OCI-LY7 (cell line): ENCODE data around the gene ARID5B. TPM values are rescaled to one million over a fixed set of nuclear protein-coding genes. Genes with fewer than 3 reads are reported as not detected.

Source experiments
- BruUV-seq: library from RNA; stranded (reverse); fragments of 400-500 nt; replicated peaks from 2 replicates; lab custom pipeline; 2021; lab: Mats Ljungman, UMichigan
- CTCF ChIA-PET: fragments of 300-600 bp; sonication (Branson Sonifier 250); formaldehyde crosslinking; loops from one replicate; lab custom pipeline; 2022; ENCODE audit warnings: antibody characterized with exemption; ENCODE audit not compliant: unreplicated experiment; lab: Charles Lee
- POLR2A ChIA-PET: fragments of 300-600 bp; sonication (Branson Sonifier 250); formaldehyde crosslinking; loops from one replicate; lab custom pipeline; 2022; ENCODE audit warnings: antibody characterized with exemption; lab: Charles Lee
- DNase-seq: peaks from one replicate; pipeline ENCODE4 v3.0.0-alpha.2; 2015; ENCODE audit warnings: low spot score
- H2AFZ ChIP-seq: fragments of 200-600 bp; sonication (generic), shearing (Covaris generic); 2 replicates; pipeline ENCODE4 v1.6.1; 2014; ENCODE audit warnings: mild to moderate bottlenecking, antibody characterized with exemption, low read length, moderate library complexity
- H3K27ac ChIP-seq: fragments of 200-600 bp; sonication (generic); 2 replicates; pipeline ENCODE4 v1.5.1; 2014; ENCODE audit warnings: mixed run types, low read depth, mild to moderate bottlenecking, moderate library complexity, low read length, inconsistent platforms; ENCODE audit not compliant: poor library complexity, severe bottlenecking
- H3K36me3 ChIP-seq: fragments of 200-600 bp; sonication (generic); 2 replicates; pipeline ENCODE4 v1.6.1; 2014; ENCODE audit warnings: mild to moderate bottlenecking, antibody characterized with exemption, low read length, moderate library complexity, mixed read lengths; ENCODE audit not compliant: insufficient read depth
- H3K4me1 ChIP-seq: fragments of 200-600 bp; sonication (generic); 2 replicates; pipeline ENCODE4 v1.5.1; 2014; ENCODE audit warnings: mild to moderate bottlenecking, low read length; ENCODE audit not compliant: insufficient read depth, poor library complexity, severe bottlenecking
- H3K4me2 ChIP-seq: fragments of 200-600 bp; sonication (generic); 2 replicates; pipeline ENCODE4 v1.6.1; 2014; ENCODE audit warnings: mild to moderate bottlenecking, low read length
- H3K4me3 ChIP-seq: fragments of 200-600 bp; sonication (generic); 2 replicates; pipeline ENCODE4 v1.5.1; 2014; ENCODE audit warnings: mild to moderate bottlenecking, low read depth, low read length; ENCODE audit not compliant: poor library complexity, severe bottlenecking
- H3K79me2 ChIP-seq: fragments of 200-600 bp; sonication (generic); 2 replicates; pipeline ENCODE4 v1.6.1; 2016; ENCODE audit warnings: low read depth, mild to moderate bottlenecking, low read length, moderate library complexity, mixed read lengths; ENCODE audit not compliant: insufficient read depth
- H3K9me2 ChIP-seq: fragments of 200-600 bp; sonication (generic); 2 replicates; pipeline ENCODE4 v1.6.1; 2016; ENCODE audit warnings: mild to moderate bottlenecking, low read length, mixed read lengths; ENCODE audit not compliant: insufficient read depth
- H3K9me3 ChIP-seq: fragments of 200-600 bp; sonication (generic); 2 replicates; pipeline ENCODE4 v1.6.1; 2014; ENCODE audit warnings: mild to moderate bottlenecking, mixed run types, low read length, mixed read lengths
- H4K20me1 ChIP-seq: fragments of 200-600 bp; sonication (generic); 2 replicates; pipeline ENCODE4 v1.6.1; 2014; ENCODE audit warnings: mild to moderate bottlenecking, antibody characterized with exemption, low read length, moderate library complexity, mixed read lengths; ENCODE audit not compliant: insufficient read depth
- CTCF ChIP-seq: fragments of 200-600 bp; sonication (generic); conservative IDR thresholded peaks from 2 replicates; pipeline ENCODE4 v1.5.1; 2014; ENCODE audit warnings: mild to moderate bottlenecking, antibody characterized with exemption, low read length, moderate library complexity, mixed read lengths
- EZH2phosphoT487 ChIP-seq: fragments of 200-600 bp; sonication (generic); IDR thresholded peaks from 2 replicates; pipeline ENCODE4 v1.6.1; 2018; ENCODE audit warnings: low read depth, borderline replicate concordance, mild to moderate bottlenecking, mixed run types, antibody characterized with exemption, low read length, moderate library complexity, mixed read lengths
- intact Hi-C: fragments of 100-400 bp; cut with micrococcal nuclease; formaldehyde crosslinking; loops from one replicate; pipeline ENCODE4 v1.10.0; 2022; ENCODE audit not compliant: unreplicated experiment
- total RNA-seq, 2 experiments: library from RNA; depleted of rRNA in 1 of 2; stranded (reverse); fragments of >200 nt in 1 of 2; shearing (Covaris generic) in 1 of 2; gene quantifications; 2 replicates each; pipeline ENCODE4 v1.2.3, GENCODE V29; 2014 to 2022

Gene ARID5B
- total RNA-seq, 2 experiments from 2014 or later: 38.0 to 56.7 TPM

- no peak overlapping the region; the same call in 1 of the 2 replicates for H2AFZ ChIP-seq
- ChIA-PET POLR2A (interaction anchor here (1.1 to 12.9 kb wide), 17 partner anchors 9 to 96 kb away, joined by 3 to 222 read pairs (median 8); partner anchors contain the start of gene ARID5B), CTCF (interaction anchor here (0.8 kb wide), 1 partner anchor 32 kb away, joined by 3 read pairs; no protein-coding TSS in a partner anchor)
- H3K9me3 ChIP-seq: 0 out of 2 replicates have a peak, but pooled peaks cover 4% of the 10 kb centered on the region
- no peak for DNase-seq
- TF ChIP-seq EZH2phosphoT487 (no peak), CTCF (no peak)
- H3K27ac ChIP-seq: peak overlapping the region; percentile 80
- H3K4me3 ChIP-seq: peak overlapping the region; percentile 58
- peaks cover 100% of the 10 kb centered on the region for H3K4me1 ChIP-seq
- no peaks in the 10 kb centered on the region for H3K9me2 ChIP-seq
- H4K20me1 ChIP-seq: no peaks in the 10 kb centered on the region
- peak overlapping the region; percentile 68 for H3K4me2 ChIP-seq
- BruUV-seq: no TSS peak
- peaks cover 76% of the 10 kb centered on the region for H3K79me2 ChIP-seq
- peaks cover 32% of the 10 kb centered on the region for H3K36me3 ChIP-seq
- intact Hi-C loops: no loop called here
Measured at GRCh38 chr10:61994405-61995219, 93.1 kb downstream of the ARID5B start.

GRCh38 chr10:61995220-61995503, 93.7 kb downstream of the ARID5B start:
- Histone ChIP-seq H3K4me2 (peak overlapping the region; percentile 68), H2AFZ (no peak overlapping the region), H4K20me1 (no peaks in the 10 kb centered on the region), H3K27ac (peak overlapping the region; percentile 80), H3K79me2 (peaks cover 73% of the 10 kb centered on the region), H3K4me1 (peaks cover 100% of the 10 kb centered on the region), H3K36me3 (peaks cover 31% of the 10 kb centered on the region), H3K4me3 (no peak overlapping the region), H3K9me2 (no peaks in the 10 kb centered on the region), H3K9me3 (0 out of 2 replicates have a peak, but pooled peaks cover 4% of the 10 kb centered on the region)
- no peak for DNase-seq
- BruUV-seq: no TSS peak
- ChIA-PET POLR2A (interaction anchor here (0.9 to 4.1 kb wide), 12 partner anchors 9 to 97 kb away, joined by 3 to 19 read pairs (median 5); partner anchors contain the start of gene ARID5B), CTCF (interaction anchor here (0.8 kb wide), 1 partner anchor 32 kb away, joined by 3 read pairs; no protein-coding TSS in a partner anchor)
- intact Hi-C loops: no loop called here
- no peak for TF ChIP-seq CTCF
- TF ChIP-seq EZH2phosphoT487: no peak
